GM10248 (cell line): Measurements from ENCODE around the gene HOXB4.

Source experiments
- CTCF ChIA-PET: fragments of 300-600 bp; sonication (Branson Sonifier 250); formaldehyde crosslinking; extraction: SDS; loops from one replicate; lab custom pipeline; 2021; ENCODE audit warnings: antibody characterized with exemption; lab: Yijun Ruan, JAX
- POLR2A ChIA-PET: fragments of 350-650 bp; sonication (Branson Sonifier 250); formaldehyde crosslinking; extraction: SDS; loops from one replicate; lab custom pipeline; 2020; ENCODE audit warnings: antibody characterized with exemption; lab: Yijun Ruan, JAX
- DNase-seq: peaks from one replicate; pipeline ENCODE4 v3.0.0; 2012; ENCODE audit errors: extremely low spot score
- CTCF ChIP-seq: IDR thresholded peaks from 2 replicates; pipeline ENCODE4 v1.5.1; 2012; ENCODE audit warnings: mild to moderate bottlenecking, low read depth; ENCODE audit errors: extremely low read depth, missing control alignments, control extremely low read depth

Gene HOXB4

GRCh38 chr17:48553190-48553547, 25.0 kb downstream of the HOXB4 start:
- ChIA-PET CTCF (interaction anchor here (1.2 kb wide), 1 partner anchor 8 kb away, joined by 3 read pairs; no protein-coding TSS in a partner anchor), POLR2A (no interaction called here)
- no peak for TF ChIP-seq CTCF
- DNase-seq = no peak

DNA sequence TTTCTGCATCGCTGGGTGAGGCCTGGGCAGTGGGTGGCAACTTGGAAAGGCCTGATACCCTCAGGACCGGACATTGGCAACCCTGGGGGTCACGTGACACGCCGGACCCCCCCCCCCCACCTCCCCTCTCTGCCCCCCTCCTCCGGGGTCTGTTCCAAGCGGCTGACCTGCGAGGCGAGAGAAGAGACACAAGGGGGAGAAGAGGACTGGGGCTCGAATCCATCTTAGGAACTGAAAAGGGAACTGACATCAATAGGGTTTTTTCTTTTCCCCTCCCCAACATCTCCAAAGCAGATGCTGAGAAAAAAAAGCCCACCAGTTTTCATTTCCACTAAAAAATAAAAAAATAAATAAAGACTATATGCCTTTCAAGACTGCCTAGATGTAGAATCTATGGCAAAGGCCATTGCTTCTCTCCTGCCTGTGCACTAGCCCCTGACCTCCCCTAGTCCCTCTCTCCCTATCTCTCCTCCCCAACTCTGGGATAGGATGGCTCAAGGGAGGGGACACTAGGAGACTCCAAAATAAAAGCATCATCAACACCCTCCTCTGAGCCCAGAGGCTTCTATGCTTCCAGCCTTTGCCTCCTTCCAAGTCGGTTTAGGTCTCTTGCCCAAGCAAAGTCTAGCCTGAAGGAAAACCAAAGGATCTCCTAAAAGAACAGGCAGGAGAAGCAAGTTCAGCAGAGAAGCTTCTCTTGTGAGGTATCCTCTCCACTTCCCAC, 25.5 kb downstream of the HOXB4 start:
- no peak for TF ChIP-seq CTCF
- ChIA-PET CTCF (interaction anchor here (1.2 kb wide), 1 partner anchor 9 kb away, joined by 3 read pairs; no protein-coding TSS in a partner anchor), POLR2A (interaction anchor here (0.5 kb wide), 1 partner anchor 226 kb away, joined by 6 read pairs; no protein-coding TSS in a partner anchor)
- DNase-seq = no peak

GRCh38 chr17:48551596-48552465, 26.3 kb downstream of the HOXB4 start:
- DNase-seq = no peak
- POLR2A ChIA-PET = interaction anchor here (0.5 kb wide), 1 partner anchor 225 kb away, joined by 6 read pairs; no protein-coding TSS in a partner anchor
- no peak for TF ChIP-seq CTCF
- CTCF ChIA-PET = interaction anchor here (1.2 kb wide), 1 partner anchor 9 kb away, joined by 3 read pairs; no protein-coding TSS in a partner anchor

DNA sequence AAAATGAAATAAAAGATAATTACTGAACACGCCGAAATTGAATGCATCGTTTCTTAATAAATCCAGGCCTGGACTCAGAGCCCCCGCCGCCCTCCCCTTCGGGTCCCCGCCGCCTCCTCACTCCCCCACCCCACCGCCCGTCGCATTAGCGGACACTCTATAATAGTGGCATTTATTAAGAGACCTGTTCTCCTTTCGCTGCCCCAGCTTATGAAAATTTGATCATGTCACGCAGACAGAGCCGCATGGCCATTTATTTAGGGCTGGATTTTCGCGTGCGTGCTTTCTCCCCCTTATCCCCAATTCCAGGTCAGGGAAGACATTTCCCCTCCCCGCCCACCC, 27.0 kb downstream of the HOXB4 start:
- no peak for DNase-seq
- ChIA-PET CTCF (no interaction called here), POLR2A (no interaction called here)
- TF ChIP-seq CTCF = no peak

- no peak for TF ChIP-seq CTCF
- ChIA-PET POLR2A (no interaction called here), CTCF (no interaction called here)
- no peak for DNase-seq
Measured at GRCh38 chr17:48550502-48551213, 27.5 kb downstream of the HOXB4 start.

GRCh38 chr17:48549914-48550501, 28.1 kb downstream of the HOXB4 start:
- no peak for TF ChIP-seq CTCF
- DNase-seq = no peak
- CTCF ChIA-PET = no interaction called here
- POLR2A ChIA-PET = no interaction called here
